SU-DHL-6 (cell line): Measurements from ENCODE around the gene RECK.

ENCODE experiments used
- H2AFZ ChIP-seq: fragments of 200-600 bp; sonication (generic); 2 replicates; pipeline ENCODE4 v1.6.1; 2014; ENCODE audit warnings: low read depth, mild to moderate bottlenecking, moderate library complexity, mixed read lengths, antibody characterized with exemption, low read length; ENCODE audit not compliant: severe bottlenecking
- H3F3A ChIP-seq: fragments of 200-600 bp; shearing (Covaris generic); 2 replicates; pipeline ENCODE4 v1.6.0; 2016; ENCODE audit warnings: antibody characterized with exemption, mild to moderate bottlenecking; ENCODE audit not compliant: insufficient read depth
- H3K27ac ChIP-seq: fragments of 200-600 bp; sonication (generic); 2 replicates; pipeline ENCODE4 v1.5.1; 2016; ENCODE audit warnings: low read depth, mild to moderate bottlenecking, low read length, moderate library complexity, mixed read lengths
- H3K27me3 ChIP-seq: fragments of 200-600 bp; sonication (generic), shearing (Covaris generic); 2 replicates; pipeline ENCODE4 v1.6.0; 2014; ENCODE audit warnings: mild to moderate bottlenecking, low read length
- H3K36me3 ChIP-seq: fragments of 200-600 bp; sonication (generic); 2 replicates; pipeline ENCODE4 v1.6.1; 2014; ENCODE audit warnings: mild to moderate bottlenecking, low read length, mixed read lengths
- H3K4me2 ChIP-seq: fragments of 300-600, 200-600 bp; shearing (Covaris generic), sonication (generic); 2 replicates; pipeline ENCODE4 v1.6.0; 2014; ENCODE audit warnings: low read length, low read depth, mild to moderate bottlenecking; ENCODE audit not compliant: poor library complexity, severe bottlenecking
- H3K4me3 ChIP-seq: fragments of 200-600 bp; sonication (generic); 2 replicates; pipeline ENCODE4 v1.5.1; 2014; ENCODE audit warnings: antibody characterized with exemption, low read length, mild to moderate bottlenecking, mixed read lengths; ENCODE audit not compliant: insufficient read depth, poor library complexity, severe bottlenecking
- H3K79me2 ChIP-seq: fragments of 200-600 bp; sonication (generic); 2 replicates; pipeline ENCODE4 v1.6.1; 2014; ENCODE audit warnings: mild to moderate bottlenecking, low read length, moderate library complexity; ENCODE audit not compliant: insufficient read depth
- H3K9ac ChIP-seq: fragments of 200-600 bp; sonication (generic); 2 replicates; pipeline ENCODE4 v1.7.0; 2014; ENCODE audit warnings: mild to moderate bottlenecking, low read length
- H3K9me2 ChIP-seq: fragments of 200-600 bp; sonication (generic); replicated peaks from 2 replicates; pipeline ENCODE4 v1.6.1; 2014; ENCODE audit warnings: low read length; ENCODE audit not compliant: insufficient read depth
- H3K9me3 ChIP-seq: fragments of 200-600 bp; sonication (generic); 2 replicates; pipeline ENCODE4 v1.6.1; 2014; ENCODE audit warnings: low read length, mixed read lengths; ENCODE audit not compliant: insufficient read depth
- H4K20me1 ChIP-seq: fragments of 200-600 bp; sonication (generic); 2 replicates; pipeline ENCODE4 v1.6.1; 2014; ENCODE audit warnings: low read depth, mild to moderate bottlenecking, antibody characterized with exemption, low read length, moderate library complexity, mixed read lengths
- CTCF ChIP-seq: fragments of 200-600 bp; sonication (generic); IDR thresholded peaks from one replicate; pipeline ENCODE4 v1.5.1; 2017; ENCODE audit warnings: antibody characterized with exemption, mild to moderate bottlenecking, low read length, moderate library complexity; ENCODE audit not compliant: insufficient read depth, poor library complexity, severe bottlenecking
- EZH2phosphoT487 ChIP-seq: fragments of 200-600 bp; sonication (generic), shearing (Covaris generic); conservative IDR thresholded peaks from 2 replicates; pipeline ENCODE4 v1.6.1; 2018; ENCODE audit warnings: mild to moderate bottlenecking, antibody characterized with exemption, low read length, moderate library complexity, mixed read lengths

RECK gene

GRCh38 chr9:36149197-36149596 is 112.5 kb downstream of the RECK start:
- Histone ChIP-seq H3K36me3 (no peaks in the 10 kb centered on the region), H4K20me1 (no peaks in the 10 kb centered on the region), H2AFZ (no peak overlapping the region), H3F3A (no peaks in the 10 kb centered on the region), H3K27me3 (no peaks in the 10 kb centered on the region), H3K9me2 (no peaks in the 10 kb centered on the region), H3K9ac (no peak overlapping the region), H3K27ac (no peak overlapping the region), H3K4me3 (no peak overlapping the region), H3K79me2 (no peaks in the 10 kb centered on the region), H3K9me3 (no peaks in the 10 kb centered on the region), H3K4me2 (no peak overlapping the region)
- TF ChIP-seq CTCF = no peak

- H3K79me2 ChIP-seq = no peaks in the 10 kb centered on the region
- H3F3A ChIP-seq = no peaks in the 10 kb centered on the region
- H3K36me3 ChIP-seq = no peaks in the 10 kb centered on the region
- TF ChIP-seq EZH2phosphoT487 = no peak
- TF ChIP-seq CTCF = no peak
- H4K20me1 ChIP-seq = no peaks in the 10 kb centered on the region
- no peak overlapping the region for H3K27ac ChIP-seq
- H3K9ac ChIP-seq = no peak overlapping the region
- H3K9me3 ChIP-seq = no peaks in the 10 kb centered on the region
- no peaks in the 10 kb centered on the region for H3K9me2 ChIP-seq
- no peak overlapping the region for H2AFZ ChIP-seq
- H3K4me3 ChIP-seq = no peak overlapping the region
- H3K27me3 ChIP-seq = no peaks in the 10 kb centered on the region
- no peak overlapping the region for H3K4me2 ChIP-seq
Measured at GRCh38 chr9:36150574-36151315, 114.0 kb downstream of the RECK start.

GRCh38 chr9:36151316-36152210 is 114.8 kb downstream of the RECK start:
- peak overlapping the region; percentile 50 for H2AFZ ChIP-seq
- no peaks in the 10 kb centered on the region for H3K9me3 ChIP-seq
- H3K9ac ChIP-seq = peak overlapping the region; percentile 33
- no peaks in the 10 kb centered on the region for H3K27me3 ChIP-seq
- no peaks in the 10 kb centered on the region for H3K9me2 ChIP-seq
- H3F3A ChIP-seq = no peaks in the 10 kb centered on the region
- no peaks in the 10 kb centered on the region for H4K20me1 ChIP-seq
- peak overlapping the region; percentile 9 for H3K27ac ChIP-seq
- peak overlapping the region; percentile 15 for H3K4me3 ChIP-seq
- no peaks in the 10 kb centered on the region for H3K79me2 ChIP-seq
- TF ChIP-seq CTCF (no peak), EZH2phosphoT487 (no peak)
- H3K36me3 ChIP-seq = no peaks in the 10 kb centered on the region
- H3K4me2 ChIP-seq = peak overlapping the region; percentile 47
